Effector memory CD4-positive, alpha-beta T cell (primary cell): ENCODE results near the gene POMT1.
"Not testable (repeated sequence)": the region's sequence is repeated elsewhere in the genome, so short reads cannot be mapped to it uniquely, and the experiment has no call there.

ENCODE experiments used
- DNase-seq, 3 donors: peaks; one replicate each; pipeline ENCODE4 v3.0.0-alpha.2; 2020
- H3K27ac ChIP-seq: 2 replicates; pipeline ENCODE4 v1.7.0; 2013; ENCODE audit warnings: mild to moderate bottlenecking, low read length, moderate library complexity; ENCODE audit not compliant: insufficient read depth, poor library complexity, severe bottlenecking
- H3K27me3 ChIP-seq: replicated peaks from 2 replicates; pipeline ENCODE4 v1.7.0; 2013; ENCODE audit warnings: mild to moderate bottlenecking, low read length; ENCODE audit not compliant: insufficient read depth, control insufficient read depth, poor library complexity, severe bottlenecking
- H3K36me3 ChIP-seq: 2 replicates; pipeline ENCODE4 v1.7.0; 2013; ENCODE audit warnings: mild to moderate bottlenecking, low read length, moderate library complexity; ENCODE audit not compliant: control insufficient read depth, insufficient read depth
- H3K4me1 ChIP-seq: 2 replicates; pipeline ENCODE4 v1.7.0; 2013; ENCODE audit warnings: low read length, mild to moderate bottlenecking; ENCODE audit not compliant: control insufficient read depth, insufficient read depth, poor library complexity, severe bottlenecking
- H3K4me3 ChIP-seq: 2 replicates; pipeline ENCODE4 v1.7.0; 2013; ENCODE audit warnings: low read length, low read depth, mild to moderate bottlenecking; ENCODE audit not compliant: insufficient read depth, poor library complexity, severe bottlenecking
- H3K9me3 ChIP-seq: 2 replicates; pipeline ENCODE4 v1.7.0; 2013; ENCODE audit warnings: mild to moderate bottlenecking, low read length, moderate library complexity; ENCODE audit not compliant: control insufficient read depth

Gene POMT1

DNA sequence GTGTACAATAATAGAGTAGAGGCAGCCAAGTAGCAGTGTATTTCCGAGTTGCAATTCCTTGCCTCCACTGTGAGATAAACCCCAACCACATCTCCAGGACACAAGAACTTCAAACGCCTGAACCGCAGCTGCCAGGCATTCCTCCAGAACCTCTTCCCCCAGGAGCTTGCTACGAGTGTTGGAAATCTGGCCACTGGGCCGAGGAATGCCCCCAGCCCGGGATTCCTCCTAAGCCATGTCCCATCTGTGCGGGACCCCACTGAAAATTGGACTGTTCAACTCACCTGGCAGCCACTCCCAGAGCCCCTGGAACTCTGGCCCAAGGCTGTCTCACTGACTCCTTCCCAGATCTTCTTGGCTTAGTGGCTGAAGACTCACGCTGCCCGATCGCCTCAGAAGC, 46.5 kb downstream of the POMT1 start:
- Histone ChIP-seq H3K27me3 (peaks cover 25% of the 10 kb centered on the region), H3K4me1 (peaks cover 11% of the 10 kb centered on the region)
- not testable (repeated sequence) for H3K36me3 ChIP-seq, H3K9me3 ChIP-seq, H3K4me3 ChIP-seq, DNase-seq, H3K27ac ChIP-seq

DNA sequence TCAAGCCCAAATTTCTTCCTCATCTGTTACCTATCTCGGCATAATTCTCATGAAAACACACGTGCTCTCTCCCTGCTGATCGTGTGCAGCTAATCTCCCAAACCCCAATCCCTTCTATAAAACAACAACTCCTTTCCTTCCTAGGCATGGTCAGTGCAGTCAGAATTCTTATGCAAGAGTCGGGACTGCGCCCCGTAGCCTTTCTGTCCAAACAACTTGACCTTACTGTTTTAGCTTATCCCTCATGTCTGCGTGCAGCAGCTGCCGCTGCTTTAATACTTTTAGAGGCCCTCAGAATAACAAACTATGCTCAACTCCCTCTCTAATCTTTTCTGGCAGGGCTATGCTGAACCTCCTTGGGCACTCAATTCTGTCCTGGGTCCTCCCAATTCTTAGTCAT, 47.7 kb downstream of the POMT1 start:
- peaks cover 31% of the 10 kb centered on the region for H3K27me3 ChIP-seq
- not testable (repeated sequence) for DNase-seq, H3K27ac ChIP-seq, H3K4me3 ChIP-seq, H3K9me3 ChIP-seq, H3K36me3 ChIP-seq
- H3K4me1 ChIP-seq, result peaks cover 15% of the 10 kb centered on the region

- H3K27me3 ChIP-seq, result peaks cover 17% of the 10 kb centered on the region
- H3K4me1 ChIP-seq, result peaks cover 4% of the 10 kb centered on the region
- no peak for DNase-seq
- H3K4me3 ChIP-seq, result no peak overlapping the region
- no peak overlapping the region for H3K27ac ChIP-seq
- no peaks in the 10 kb centered on the region for H3K36me3 ChIP-seq
- H3K9me3 ChIP-seq, result no peaks in the 10 kb centered on the region
Observed at GRCh38 chr9:131552030-131552429, 49.3 kb downstream of the POMT1 start.

- DNase-seq, result no peak
- peaks cover 17% of the 10 kb centered on the region for H3K27me3 ChIP-seq
Observed at GRCh38 chr9:131554087-131554842, 51.5 kb downstream of the POMT1 start.

DNA sequence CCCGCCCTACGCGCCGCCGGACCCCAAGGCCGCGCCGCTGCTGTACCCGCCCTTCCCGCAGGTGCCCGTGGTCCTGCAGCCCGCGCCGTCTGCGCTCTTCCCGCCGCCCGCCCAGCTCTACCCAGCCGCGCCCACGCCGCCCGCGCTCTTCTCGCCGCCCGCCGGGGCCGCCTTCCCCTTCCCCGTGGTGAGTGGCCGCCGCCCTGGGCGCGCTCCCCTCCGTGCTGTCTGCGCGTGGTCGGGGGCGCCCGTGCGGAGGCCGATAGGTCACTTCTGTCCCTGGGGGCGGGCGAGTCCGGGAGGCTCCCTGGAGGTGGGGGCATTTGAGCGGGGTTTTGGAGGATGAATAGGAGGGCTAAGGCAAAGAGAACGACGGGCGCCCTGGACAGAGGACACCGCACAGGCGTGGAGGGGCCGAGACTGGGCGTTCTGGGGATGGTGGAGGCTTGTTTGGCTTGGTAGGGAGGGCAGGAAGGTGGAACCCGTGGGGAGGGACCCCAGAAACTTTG, 52.2 kb downstream of the POMT1 start:
- H3K36me3 ChIP-seq, result no peaks in the 10 kb centered on the region
- H3K9me3 ChIP-seq, result no peaks in the 10 kb centered on the region
- H3K4me3 ChIP-seq, result no peak overlapping the region
- peaks cover 4% of the 10 kb centered on the region for H3K4me1 ChIP-seq
- H3K27me3 ChIP-seq, result peaks cover 17% of the 10 kb centered on the region
- no peak overlapping the region for H3K27ac ChIP-seq
- DNase-seq, result no peak

More at GRCh38 chr9:131554087-131554842, 51.5 kb downstream of the POMT1 start:
- Histone ChIP-seq H3K36me3 (no peaks in the 10 kb centered on the region), H3K9me3 (no peaks in the 10 kb centered on the region), H3K27ac (no peak overlapping the region), H3K4me3 (no peak overlapping the region), H3K4me1 (peaks cover 4% of the 10 kb centered on the region)

GRCh38 chr9:131555841-131556673, 53.3 kb downstream of the POMT1 start:
- Histone ChIP-seq H3K36me3 (no peaks in the 10 kb centered on the region), H3K9me3 (no peaks in the 10 kb centered on the region)

GRCh38 chr9:131557855-131558548, 55.3 kb downstream of the POMT1 start:
- peaks cover 17% of the 10 kb centered on the region for H3K27me3 ChIP-seq
- no peak overlapping the region for H3K27ac ChIP-seq
- H3K4me3 ChIP-seq, result no peak overlapping the region
- peaks cover 4% of the 10 kb centered on the region for H3K4me1 ChIP-seq
- no peaks in the 10 kb centered on the region for H3K9me3 ChIP-seq
- DNase-seq, result no peak
- no peaks in the 10 kb centered on the region for H3K36me3 ChIP-seq

More at GRCh38 chr9:131555841-131556673, 53.3 kb downstream of the POMT1 start:
- Histone ChIP-seq H3K27ac (no peak overlapping the region), H3K4me3 (no peak overlapping the region), H3K4me1 (peaks cover 4% of the 10 kb centered on the region), H3K27me3 (peaks cover 17% of the 10 kb centered on the region)
- DNase-seq, result no peak

DNA sequence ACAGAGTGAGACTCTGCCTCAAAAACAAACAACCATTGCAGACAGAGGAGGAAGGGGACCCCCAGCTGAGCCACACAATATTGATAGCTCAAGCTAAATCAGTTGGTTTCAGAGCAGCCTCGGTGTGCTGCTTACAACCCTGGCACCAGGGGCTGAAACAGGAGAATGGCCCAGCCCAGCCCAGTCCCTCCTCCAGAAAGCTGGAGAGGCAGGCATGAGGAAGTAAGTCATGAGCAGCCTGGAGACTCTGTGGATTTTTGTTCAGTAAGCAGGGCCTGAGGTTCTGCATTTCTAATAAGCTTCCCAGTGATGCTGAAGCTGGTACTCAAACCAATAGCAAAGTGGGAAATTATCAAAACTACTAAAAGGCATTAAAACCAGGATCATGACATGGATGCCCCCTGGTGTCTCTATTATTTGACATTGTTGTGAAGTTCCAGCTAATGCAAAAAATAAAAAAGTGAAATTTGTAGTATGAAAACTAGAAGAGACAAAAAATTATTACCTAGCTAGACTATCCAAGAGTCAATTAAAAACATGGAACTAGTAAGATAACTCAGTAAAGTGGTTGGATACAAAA, 56.8 kb downstream of the POMT1 start:
- Histone ChIP-seq H3K36me3 (no peaks in the 10 kb centered on the region), H3K9me3 (no peaks in the 10 kb centered on the region), H3K27me3 (peaks cover 6% of the 10 kb centered on the region), H3K4me3 (no peak overlapping the region), H3K27ac (no peak overlapping the region), H3K4me1 (peaks cover 4% of the 10 kb centered on the region)
- DNase-seq, result no peak

- H3K27me3 ChIP-seq, result no peaks in the 10 kb centered on the region
- no peaks in the 10 kb centered on the region for H3K4me1 ChIP-seq
- H3K36me3 ChIP-seq, result no peaks in the 10 kb centered on the region
- no peak overlapping the region for H3K27ac ChIP-seq
- no peaks in the 10 kb centered on the region for H3K9me3 ChIP-seq
- DNase-seq, result no peak
- H3K4me3 ChIP-seq, result no peak overlapping the region
Observed at GRCh38 chr9:131562032-131562959, 59.6 kb downstream of the POMT1 start.
